ENCODE results near the gene IPCEF1.

DNA sequence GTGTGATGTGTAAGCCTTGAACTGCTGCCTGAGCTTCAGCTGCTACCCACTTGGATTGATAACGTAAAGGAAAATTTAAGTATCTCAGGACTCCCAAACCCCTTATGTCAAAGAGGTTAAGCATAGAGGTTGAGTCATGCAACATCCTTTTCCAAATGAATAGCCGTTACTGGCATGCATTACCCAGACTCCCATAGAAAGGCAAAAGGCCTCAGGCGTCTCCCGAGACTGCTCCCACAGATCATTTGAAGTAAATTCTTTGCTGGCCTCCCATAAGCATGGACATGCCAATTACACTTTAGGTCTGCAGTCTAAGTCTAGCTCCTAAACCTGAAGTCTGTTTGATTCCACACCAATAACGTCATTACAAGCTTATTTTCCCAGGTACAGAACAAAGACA is 14.7 kb downstream of the IPCEF1 start:
- TF ChIP-seq POLR2A (IDR thresholded peaks at IDR 0.05) (no peak), POLR2AphosphoS5 (IDR thresholded peaks at IDR 0.05) (no peak)
- TF ChIP-seq, protein P1, sequence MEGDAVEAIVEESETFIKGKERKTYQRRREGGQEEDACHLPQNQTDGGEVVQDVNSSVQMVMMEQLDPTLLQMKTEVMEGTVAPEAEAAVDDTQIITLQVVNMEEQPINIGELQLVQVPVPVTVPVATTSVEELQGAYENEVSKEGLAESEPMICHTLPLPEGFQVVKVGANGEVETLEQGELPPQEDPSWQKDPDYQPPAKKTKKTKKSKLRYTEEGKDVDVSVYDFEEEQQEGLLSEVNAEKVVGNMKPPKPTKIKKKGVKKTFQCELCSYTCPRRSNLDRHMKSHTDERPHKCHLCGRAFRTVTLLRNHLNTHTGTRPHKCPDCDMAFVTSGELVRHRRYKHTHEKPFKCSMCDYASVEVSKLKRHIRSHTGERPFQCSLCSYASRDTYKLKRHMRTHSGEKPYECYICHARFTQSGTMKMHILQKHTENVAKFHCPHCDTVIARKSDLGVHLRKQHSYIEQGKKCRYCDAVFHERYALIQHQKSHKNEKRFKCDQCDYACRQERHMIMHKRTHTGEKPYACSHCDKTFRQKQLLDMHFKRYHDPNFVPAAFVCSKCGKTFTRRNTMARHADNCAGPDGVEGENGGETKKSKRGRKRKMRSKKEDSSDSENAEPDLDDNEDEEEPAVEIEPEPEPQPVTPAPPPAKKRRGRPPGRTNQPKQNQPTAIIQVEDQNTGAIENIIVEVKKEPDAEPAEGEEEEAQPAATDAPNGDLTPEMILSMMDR (IDR thresholded peaks at IDR 0.05) = no peak

Data from transverse colon (tissue), 4 donors.